ENCODE results near the gene RABL2B. TPM values are rescaled to one million over a fixed set of nuclear protein-coding genes. Genes with fewer than 3 reads are reported as not detected.

The RABL2B gene
- total RNA-seq, 2 experiments from 2014 or later, result 13.9 to 26.2 TPM

GRCh38 chr22:50720301-50721256, 62.9 kb downstream of the RABL2B start:
- ChIA-PET CTCF (ENCODE audit: unreplicated experiment) (no interaction called here), POLR2A (no interaction called here)
- no peak overlapping the region for H2AFZ ChIP-seq (ENCODE audit: low read length)
- no peaks in the 10 kb centered on the region for H4K20me1 ChIP-seq (ENCODE audit: insufficient read depth, low read length)
- H3K4me2 ChIP-seq (ENCODE audit: low read length), result no peak overlapping the region
- H3K27ac ChIP-seq (ENCODE audit: low read depth, low read length, poor library complexity, severe bottlenecking), result no peak overlapping the region
- no peaks in the 10 kb centered on the region for H3K9me2 ChIP-seq (ENCODE audit: insufficient read depth, low read length)
- H3K36me3 ChIP-seq (ENCODE audit: insufficient read depth, low read length), result no peaks in the 10 kb centered on the region
- H3K4me3 ChIP-seq (ENCODE audit: low read depth, low read length, poor library complexity, severe bottlenecking), result no peak overlapping the region
- H3K79me2 ChIP-seq (ENCODE audit: insufficient read depth, low read depth, low read length), result no peaks in the 10 kb centered on the region
- BruUV-seq (replicated peaks), result no TSS peak
- TF ChIP-seq EZH2phosphoT487 (IDR thresholded peaks at IDR 0.05; ENCODE audit: borderline replicate concordance, low read depth, low read length) (no peak), CTCF (conservative IDR thresholded peaks at IDR 0.05; ENCODE audit: low read length) (no peak)
- intact Hi-C loops (cut with micrococcal nuclease; ENCODE audit: unreplicated experiment), result no loop called here
- H3K9me3 ChIP-seq (ENCODE audit: low read length), result no peaks in the 10 kb centered on the region
- no peak for DNase-seq (ENCODE audit: low spot score)
- H3K4me1 ChIP-seq (ENCODE audit: insufficient read depth, low read length, poor library complexity, severe bottlenecking), result peaks cover 17% of the 10 kb centered on the region

DNA sequence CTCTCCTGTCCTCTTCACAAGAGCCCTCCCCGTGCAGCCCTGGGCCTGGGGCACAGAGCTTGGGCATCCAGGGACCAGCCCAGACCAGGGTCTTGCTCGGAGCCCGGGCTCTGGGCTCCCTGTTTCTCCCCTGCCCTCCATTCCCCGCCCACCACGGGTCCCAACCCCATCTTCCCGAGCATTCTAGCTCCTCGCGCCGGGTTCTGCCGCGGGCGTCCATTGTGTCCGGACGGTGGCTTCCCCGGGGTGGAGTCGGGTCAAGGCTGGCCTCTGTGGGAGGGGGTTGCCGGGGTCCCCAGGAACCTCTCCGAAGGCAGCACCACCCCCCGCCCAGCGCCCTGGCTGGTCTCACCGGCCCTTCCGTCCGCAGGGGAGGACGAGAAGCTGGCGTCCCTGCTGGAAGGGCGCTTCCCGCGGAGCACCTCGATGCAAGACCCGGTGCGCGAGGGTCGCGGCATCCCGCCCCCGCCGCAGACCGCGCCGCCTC, 63.6 kb downstream of the RABL2B start:
- Histone ChIP-seq H2AFZ (ENCODE audit: low read length) (no peak overlapping the region), H3K9me3 (ENCODE audit: low read length) (no peaks in the 10 kb centered on the region), H3K4me1 (ENCODE audit: insufficient read depth, low read length, poor library complexity, severe bottlenecking) (peaks cover 10% of the 10 kb centered on the region), H3K4me3 (ENCODE audit: low read depth, low read length, poor library complexity, severe bottlenecking) (no peak overlapping the region), H4K20me1 (ENCODE audit: insufficient read depth, low read length) (no peaks in the 10 kb centered on the region), H3K9me2 (ENCODE audit: insufficient read depth, low read length) (no peaks in the 10 kb centered on the region), H3K4me2 (ENCODE audit: low read length) (no peak overlapping the region), H3K27ac (ENCODE audit: low read depth, low read length, poor library complexity, severe bottlenecking) (no peak overlapping the region), H3K36me3 (ENCODE audit: insufficient read depth, low read length) (no peaks in the 10 kb centered on the region), H3K79me2 (ENCODE audit: insufficient read depth, low read depth, low read length) (no peaks in the 10 kb centered on the region)
- no peak for DNase-seq (ENCODE audit: low spot score)
- BruUV-seq (replicated peaks), result no TSS peak
- TF ChIP-seq EZH2phosphoT487 (IDR thresholded peaks at IDR 0.05; ENCODE audit: borderline replicate concordance, low read depth, low read length), result no peak
- no peak for TF ChIP-seq CTCF (conservative IDR thresholded peaks at IDR 0.05; ENCODE audit: low read length)
- ChIA-PET CTCF (ENCODE audit: unreplicated experiment) (no interaction called here), POLR2A (no interaction called here)
- intact Hi-C loops (cut with micrococcal nuclease; ENCODE audit: unreplicated experiment), result no loop called here

- Histone ChIP-seq H3K4me1 (ENCODE audit: insufficient read depth, low read length, poor library complexity, severe bottlenecking) (no peaks in the 10 kb centered on the region), H3K9me2 (ENCODE audit: insufficient read depth, low read length) (no peaks in the 10 kb centered on the region), H3K36me3 (ENCODE audit: insufficient read depth, low read length) (no peaks in the 10 kb centered on the region), H3K27ac (ENCODE audit: low read depth, low read length, poor library complexity, severe bottlenecking) (no peak overlapping the region), H4K20me1 (ENCODE audit: insufficient read depth, low read length) (no peaks in the 10 kb centered on the region), H3K4me3 (ENCODE audit: low read depth, low read length, poor library complexity, severe bottlenecking) (no peak overlapping the region), H3K9me3 (ENCODE audit: low read length) (no peaks in the 10 kb centered on the region), H3K4me2 (ENCODE audit: low read length) (no peak overlapping the region), H3K79me2 (ENCODE audit: insufficient read depth, low read depth, low read length) (no peaks in the 10 kb centered on the region), H2AFZ (ENCODE audit: low read length) (no peak overlapping the region)
- no peak for DNase-seq (ENCODE audit: low spot score)
- BruUV-seq (replicated peaks), result no TSS peak
- intact Hi-C loops (cut with micrococcal nuclease; ENCODE audit: unreplicated experiment), result no loop called here
- ChIA-PET CTCF (ENCODE audit: unreplicated experiment) (no interaction called here), POLR2A (no interaction called here)
- no peak for TF ChIP-seq EZH2phosphoT487 (IDR thresholded peaks at IDR 0.05; ENCODE audit: borderline replicate concordance, low read depth, low read length)
- no peak; the same call in 1 of the 2 replicates for TF ChIP-seq CTCF (conservative IDR thresholded peaks at IDR 0.05; ENCODE audit: low read length)
Observed at GRCh38 chr22:50718352-50718709, 65.1 kb downstream of the RABL2B start.
